SU-DHL-6 (cell line): ENCODE measurements around the gene CTRL.

Source experiments
- H2AFZ ChIP-seq: fragments of 200-600 bp; sonication (generic); 2 replicates; pipeline ENCODE4 v1.6.1; 2014; ENCODE audit warnings: low read depth, mild to moderate bottlenecking, moderate library complexity, mixed read lengths, antibody characterized with exemption, low read length; ENCODE audit not compliant: severe bottlenecking
- H3F3A ChIP-seq: fragments of 200-600 bp; shearing (Covaris generic); 2 replicates; pipeline ENCODE4 v1.6.0; 2016; ENCODE audit warnings: antibody characterized with exemption, mild to moderate bottlenecking; ENCODE audit not compliant: insufficient read depth
- H3K27ac ChIP-seq: fragments of 200-600 bp; sonication (generic); 2 replicates; pipeline ENCODE4 v1.5.1; 2016; ENCODE audit warnings: low read depth, mild to moderate bottlenecking, low read length, moderate library complexity, mixed read lengths
- H3K27me3 ChIP-seq: fragments of 200-600 bp; sonication (generic), shearing (Covaris generic); 2 replicates; pipeline ENCODE4 v1.6.0; 2014; ENCODE audit warnings: mild to moderate bottlenecking, low read length
- H3K36me3 ChIP-seq: fragments of 200-600 bp; sonication (generic); 2 replicates; pipeline ENCODE4 v1.6.1; 2014; ENCODE audit warnings: mild to moderate bottlenecking, low read length, mixed read lengths
- H3K4me2 ChIP-seq: fragments of 300-600, 200-600 bp; shearing (Covaris generic), sonication (generic); 2 replicates; pipeline ENCODE4 v1.6.0; 2014; ENCODE audit warnings: low read length, low read depth, mild to moderate bottlenecking; ENCODE audit not compliant: poor library complexity, severe bottlenecking
- H3K4me3 ChIP-seq: fragments of 200-600 bp; sonication (generic); 2 replicates; pipeline ENCODE4 v1.5.1; 2014; ENCODE audit warnings: antibody characterized with exemption, low read length, mild to moderate bottlenecking, mixed read lengths; ENCODE audit not compliant: insufficient read depth, poor library complexity, severe bottlenecking
- H3K79me2 ChIP-seq: fragments of 200-600 bp; sonication (generic); 2 replicates; pipeline ENCODE4 v1.6.1; 2014; ENCODE audit warnings: mild to moderate bottlenecking, low read length, moderate library complexity; ENCODE audit not compliant: insufficient read depth
- H3K9ac ChIP-seq: fragments of 200-600 bp; sonication (generic); 2 replicates; pipeline ENCODE4 v1.7.0; 2014; ENCODE audit warnings: mild to moderate bottlenecking, low read length
- H3K9me2 ChIP-seq: fragments of 200-600 bp; sonication (generic); replicated peaks from 2 replicates; pipeline ENCODE4 v1.6.1; 2014; ENCODE audit warnings: low read length; ENCODE audit not compliant: insufficient read depth
- H3K9me3 ChIP-seq: fragments of 200-600 bp; sonication (generic); 2 replicates; pipeline ENCODE4 v1.6.1; 2014; ENCODE audit warnings: low read length, mixed read lengths; ENCODE audit not compliant: insufficient read depth
- H4K20me1 ChIP-seq: fragments of 200-600 bp; sonication (generic); 2 replicates; pipeline ENCODE4 v1.6.1; 2014; ENCODE audit warnings: low read depth, mild to moderate bottlenecking, antibody characterized with exemption, low read length, moderate library complexity, mixed read lengths
- CTCF ChIP-seq: fragments of 200-600 bp; sonication (generic); IDR thresholded peaks from one replicate; pipeline ENCODE4 v1.5.1; 2017; ENCODE audit warnings: antibody characterized with exemption, mild to moderate bottlenecking, low read length, moderate library complexity; ENCODE audit not compliant: insufficient read depth, poor library complexity, severe bottlenecking
- EZH2phosphoT487 ChIP-seq: fragments of 200-600 bp; sonication (generic), shearing (Covaris generic); conservative IDR thresholded peaks from 2 replicates; pipeline ENCODE4 v1.6.1; 2018; ENCODE audit warnings: mild to moderate bottlenecking, antibody characterized with exemption, low read length, moderate library complexity, mixed read lengths

CTRL gene

GRCh38 chr16:67953641-67954375 is 22.1 kb upstream of the CTRL start:
- no peak overlapping the region for H3K27ac ChIP-seq
- no peaks in the 10 kb centered on the region for H4K20me1 ChIP-seq
- no peak overlapping the region for H3K4me3 ChIP-seq
- no peaks in the 10 kb centered on the region for H3K79me2 ChIP-seq
- H3K36me3 ChIP-seq, result no peaks in the 10 kb centered on the region
- H3F3A ChIP-seq, result no peaks in the 10 kb centered on the region
- no peak overlapping the region for H3K4me2 ChIP-seq
- no peak overlapping the region for H2AFZ ChIP-seq
- TF ChIP-seq CTCF, result no peak
- no peak for TF ChIP-seq EZH2phosphoT487
- no peaks in the 10 kb centered on the region for H3K9me3 ChIP-seq
- no peaks in the 10 kb centered on the region for H3K9me2 ChIP-seq
- H3K27me3 ChIP-seq, result no peaks in the 10 kb centered on the region
- H3K9ac ChIP-seq, result no peak overlapping the region

- Histone ChIP-seq H3K36me3 (no peaks in the 10 kb centered on the region), H4K20me1 (no peaks in the 10 kb centered on the region), H3K27me3 (no peaks in the 10 kb centered on the region), H3K79me2 (no peaks in the 10 kb centered on the region), H3K9me2 (no peaks in the 10 kb centered on the region), H3F3A (no peaks in the 10 kb centered on the region), H3K4me2 (no peak overlapping the region), H3K9me3 (no peaks in the 10 kb centered on the region), H3K9ac (no peak overlapping the region), H3K27ac (no peak overlapping the region), H3K4me3 (no peak overlapping the region), H2AFZ (no peak overlapping the region)
- no peak for TF ChIP-seq CTCF
- no peak for TF ChIP-seq EZH2phosphoT487
These were observed 19.8 kb upstream of the CTRL start for GRCh38 chr16:67951485-67951884.

- Histone ChIP-seq H3K79me2 (no peaks in the 10 kb centered on the region), H3K9ac (no peak overlapping the region), H3K4me2 (no peak overlapping the region), H3K27ac (no peak overlapping the region), H3F3A (no peaks in the 10 kb centered on the region), H3K9me2 (no peaks in the 10 kb centered on the region), H3K27me3 (no peaks in the 10 kb centered on the region), H3K9me3 (no peaks in the 10 kb centered on the region), H3K4me3 (no peak overlapping the region), H3K36me3 (no peaks in the 10 kb centered on the region), H2AFZ (no peak overlapping the region), H4K20me1 (no peaks in the 10 kb centered on the region)
- TF ChIP-seq EZH2phosphoT487, result no peak
- no peak for TF ChIP-seq CTCF
These were observed 18.7 kb upstream of the CTRL start for GRCh38 chr16:67950335-67950843.
